HEK293 (cell line): Measurements from ENCODE around the gene YWHAG.

Source experiments
- CTCF ChIA-PET: fragments of 350-600 bp; formaldehyde crosslinking; extraction: SDS; loops from one replicate; lab custom pipeline; 2021; ENCODE audit warnings: antibody characterized with exemption; lab: Yijun Ruan, JAX
- POLR2A ChIA-PET: fragments of 300-600 bp; formaldehyde crosslinking; extraction: SDS; loops from one replicate; lab custom pipeline; 2020; ENCODE audit warnings: antibody characterized with exemption, inconsistent platforms; lab: Yijun Ruan, JAX
- H3K27ac ChIP-seq: fragments of 200-500 bp; sonication (Bioruptor generic); 2 replicates; pipeline ENCODE4 v1.5.1; 2014; ENCODE audit warnings: low read depth, low read length, control low read depth, inconsistent platforms; ENCODE audit errors: extremely low read depth
- H3K36me3 ChIP-seq, 2 experiments: fragments of 200-500 bp in 1 of 2; sonication (Bioruptor generic) in 1 of 2; 1 replicate in 1 of 2; 2 replicates in 1 of 2; pipeline ENCODE4 v1.5.1; 2014 to 2017; ENCODE audit warnings: inconsistent platforms in 2 of 2, low read length in 2 of 2; ENCODE audit not compliant: control insufficient read depth in 2 of 2, insufficient read depth in 1 of 2
- H3K4me1 ChIP-seq: fragments of 200-500 bp; sonication (Bioruptor generic); 2 replicates; pipeline ENCODE4 v1.5.1; 2014; ENCODE audit warnings: mild to moderate bottlenecking, low read length, inconsistent platforms; ENCODE audit not compliant: control insufficient read depth, insufficient read depth
- H3K4me3 ChIP-seq: 2 replicates; pipeline ENCODE4 v1.5.1; 2011; ENCODE audit warnings: low read depth, mild to moderate bottlenecking, control low read depth, low read length, moderate library complexity
- H3K9me3 ChIP-seq: fragments of 200-500 bp; sonication (Bioruptor generic); 2 replicates; pipeline ENCODE4 v1.5.1; 2014; ENCODE audit warnings: low read depth, low read length, inconsistent platforms; ENCODE audit not compliant: control insufficient read depth, insufficient read depth
- FEZF1 ChIP-seq: fragments of 450-650 bp; formaldehyde crosslinking; IDR thresholded peaks from 2 replicates; pipeline ENCODE4 v1.5.1; 2016; ENCODE audit warnings: missing biosample characterization, missing genetic modification characterization
- GLI4 ChIP-seq: fragments of 450-650 bp; formaldehyde crosslinking; IDR thresholded peaks from 2 replicates; pipeline ENCODE4 v1.5.1; 2016; ENCODE audit warnings: missing biosample characterization, missing genetic modification characterization
- HOXC10 ChIP-seq: sonication (generic); formaldehyde crosslinking; IDR thresholded peaks from 2 replicates; pipeline ENCODE4 v1.8.1; 2023; ENCODE audit warnings: mild to moderate bottlenecking, missing genetic modification reagents
- HOXD13 ChIP-seq: sonication (generic); formaldehyde crosslinking; IDR thresholded peaks from 2 replicates; pipeline ENCODE4 v1.8.0; 2022; ENCODE audit warnings: missing genetic modification reagents, borderline replicate concordance
- IKZF3 ChIP-seq: fragments of 450-650 bp; IDR thresholded peaks from 2 replicates; pipeline ENCODE4 v1.5.0; 2018; ENCODE audit warnings: missing biosample characterization, mild to moderate bottlenecking, missing genetic modification characterization, moderate library complexity
- KLF7 ChIP-seq: fragments of 450-650 bp; formaldehyde crosslinking; IDR thresholded peaks from 2 replicates; pipeline ENCODE4 v1.5.1; 2016; ENCODE audit warnings: missing biosample characterization, missing genetic modification characterization, borderline replicate concordance
- MZF1 ChIP-seq: fragments of 450-650 bp; formaldehyde crosslinking; IDR thresholded peaks from 2 replicates; pipeline ENCODE4 v1.5.1; 2017; ENCODE audit warnings: missing biosample characterization, missing genetic modification characterization, borderline replicate concordance
- SCRT2 ChIP-seq: fragments of 450-650 bp; formaldehyde crosslinking; IDR thresholded peaks from 2 replicates; pipeline ENCODE4 v1.5.1; 2016; ENCODE audit warnings: missing biosample characterization, missing genetic modification characterization
- SP7 ChIP-seq: fragments of 450-650 bp; formaldehyde crosslinking; IDR thresholded peaks from 2 replicates; pipeline ENCODE4 v1.5.1; 2016; ENCODE audit warnings: missing biosample characterization, missing genetic modification characterization
- ZBTB1 ChIP-seq: fragments of 450-650 bp; formaldehyde crosslinking; IDR thresholded peaks from 2 replicates; pipeline ENCODE4 v1.5.1; 2016; ENCODE audit warnings: missing biosample characterization, missing genetic modification characterization
- ZBTB11 ChIP-seq: fragments of 450-650 bp; formaldehyde crosslinking; conservative IDR thresholded peaks from 2 replicates; pipeline ENCODE4 v1.5.1; 2016; ENCODE audit warnings: low read depth, missing biosample characterization, missing genetic modification characterization
- ZBTB17 ChIP-seq: fragments of 450-650 bp; formaldehyde crosslinking; IDR thresholded peaks from 2 replicates; pipeline ENCODE4 v1.5.1; 2016; ENCODE audit warnings: missing biosample characterization, missing genetic modification characterization
- ZNF112 ChIP-seq: fragments of 450-650 bp; formaldehyde crosslinking; IDR thresholded peaks from 2 replicates; pipeline ENCODE4 v1.5.0; 2017; ENCODE audit warnings: missing biosample characterization, missing genetic modification characterization
- ZNF169 ChIP-seq: fragments of 450-650 bp; formaldehyde crosslinking; IDR thresholded peaks from 2 replicates; pipeline ENCODE4 v1.5.1; 2016; ENCODE audit warnings: missing biosample characterization, missing genetic modification characterization
- ZNF18 ChIP-seq: fragments of 450-650 bp; formaldehyde crosslinking; IDR thresholded peaks from 2 replicates; pipeline ENCODE4 v1.5.1; 2016; ENCODE audit warnings: missing biosample characterization, missing genetic modification characterization
- ZNF449 ChIP-seq: fragments of 450-650 bp; formaldehyde crosslinking; IDR thresholded peaks from 2 replicates; pipeline ENCODE4 v1.5.1; 2017; ENCODE audit warnings: missing biosample characterization, mild to moderate bottlenecking, missing genetic modification characterization, moderate library complexity
- ZNF544 ChIP-seq: fragments of 450-650 bp; formaldehyde crosslinking; IDR thresholded peaks from 2 replicates; pipeline ENCODE4 v1.5.0; 2017; ENCODE audit warnings: missing biosample characterization, missing genetic modification characterization
- ZNF558 ChIP-seq: fragments of 450-650 bp; formaldehyde crosslinking; IDR thresholded peaks from 2 replicates; pipeline ENCODE4 v1.5.1; 2016; ENCODE audit warnings: missing biosample characterization, missing genetic modification characterization
- ZNF580 ChIP-seq: fragments of 450-650 bp; formaldehyde crosslinking; IDR thresholded peaks from 2 replicates; pipeline ENCODE4 v1.5.1; 2016; ENCODE audit warnings: missing biosample characterization, missing genetic modification characterization
- ZNF600 ChIP-seq: fragments of 450-650 bp; formaldehyde crosslinking; IDR thresholded peaks from 2 replicates; pipeline ENCODE4 v1.5.1; 2016; ENCODE audit warnings: missing biosample characterization, missing genetic modification characterization
- ZNF621 ChIP-seq: fragments of 450-650 bp; formaldehyde crosslinking; IDR thresholded peaks from 2 replicates; pipeline ENCODE4 v1.5.1; 2017; ENCODE audit warnings: missing biosample characterization, missing genetic modification characterization
- ZNF677 ChIP-seq: fragments of 450-650 bp; IDR thresholded peaks from 2 replicates; pipeline ENCODE4 v1.5.0; 2018; ENCODE audit warnings: missing biosample characterization, mild to moderate bottlenecking, missing genetic modification characterization, moderate library complexity
- ZNF776 ChIP-seq: fragments of 450-650 bp; formaldehyde crosslinking; IDR thresholded peaks from 2 replicates; pipeline ENCODE4 v1.5.0; 2017; ENCODE audit warnings: missing biosample characterization, missing genetic modification characterization, borderline replicate concordance
- ZNF777 ChIP-seq: fragments of 450-650 bp; formaldehyde crosslinking; IDR thresholded peaks from 2 replicates; pipeline ENCODE4 v1.5.1; 2017; ENCODE audit warnings: missing biosample characterization, missing genetic modification characterization, borderline replicate concordance
- ZNF837 ChIP-seq: fragments of 450-650 bp; formaldehyde crosslinking; IDR thresholded peaks from 2 replicates; pipeline ENCODE4 v1.5.1; 2016; ENCODE audit warnings: missing biosample characterization, missing genetic modification characterization
- ZSCAN16 ChIP-seq: fragments of 450-650 bp; formaldehyde crosslinking; IDR thresholded peaks from 2 replicates; pipeline ENCODE4 v1.5.1; 2016; ENCODE audit warnings: missing biosample characterization, missing genetic modification characterization

Gene YWHAG

GRCh38 chr7:76338298-76339084 is 20.3 kb downstream of the YWHAG start (continued):
- TF ChIP-seq SCRT2 (tag by site-specific recombination) = no peak
- no peak for TF ChIP-seq GLI4 (tag by site-specific recombination)
- TF ChIP-seq IKZF3 = 0 out of 2 replicates have a peak, but pooled peaks have one; percentile 26
- peak; percentile 48; the same call in 1 of the 2 replicates for TF ChIP-seq SP7
- no peak for TF ChIP-seq ZNF837
- no peak for TF ChIP-seq ZSCAN16 (tag by site-specific recombination)
- 0 out of 2 replicates have a peak, but pooled peaks have one; percentile 20 for TF ChIP-seq ZNF18
- no peak for TF ChIP-seq MZF1
- TF ChIP-seq FEZF1 (tag by site-specific recombination) = peak; percentile 49

GRCh38 chr7:76337147-76337546 is 21.6 kb downstream of the YWHAG start:
- TF ChIP-seq ZBTB1 (tag by site-specific recombination) (no peak), ZNF112 (no peak), ZBTB17 (tag by site-specific recombination) (no peak), HOXC10 (CRISPR knock-in tag) (no peak), KLF7 (tag by site-specific recombination) (no peak), ZNF558 (tag by site-specific recombination) (no peak), ZNF169 (tag by site-specific recombination) (no peak), ZNF621 (tag by site-specific recombination) (no peak), ZNF777 (tag by site-specific recombination) (no peak), ZNF776 (tag by site-specific recombination) (no peak), ZNF580 (tag by site-specific recombination) (no peak), ZNF449 (no peak), ZNF544 (no peak), ZNF677 (tag by site-specific recombination) (no peak), HOXD13 (no peak), ZNF600 (no peak), ZBTB11 (tag by site-specific recombination) (no peak)
- no peak overlapping the region for H3K27ac ChIP-seq
- no peaks in the 10 kb centered on the region for H3K9me3 ChIP-seq
- peaks cover 3 to 13% of the 10 kb centered on the region in 2 experiments; a peak in 2 of 3 replicates for H3K36me3 ChIP-seq
- CTCF ChIA-PET = no interaction called here
- POLR2A ChIA-PET = no interaction called here
- 0 out of 2 replicates have a peak, but pooled peaks cover 3% of the 10 kb centered on the region for H3K4me1 ChIP-seq
- H3K4me3 ChIP-seq = no peak overlapping the region
